GM23338 (cell line): ENCODE data around the gene CHD9. TPM values are rescaled to one million over a fixed set of nuclear protein-coding genes. Genes with fewer than 3 reads are reported as not detected.

ENCODE experiments used
- ATAC-seq: fragments of 200-7000 bp; cut with Tn5 transposase; 3 replicates; pipeline ENCODE4 v1.9.1; 2020
- DNase-seq: peaks from one replicate; pipeline ENCODE4 v3.0.0-alpha.2; 2015; ENCODE audit warnings: low spot score
- H2AFZ ChIP-seq: fragments of 200-600 bp; sonication (generic); 2 replicates; pipeline ENCODE4 v1.8.0; 2016; ENCODE audit warnings: antibody characterized with exemption, mild to moderate bottlenecking, moderate library complexity
- H3F3A ChIP-seq: fragments of 200-600 bp; sonication (generic); replicated peaks from 2 replicates; pipeline ENCODE4 v1.8.0; 2017; ENCODE audit warnings: antibody characterized with exemption, mixed run types, low read depth
- H3K27ac ChIP-seq: fragments of 200-600 bp; sonication (generic); 2 replicates; pipeline ENCODE4 v1.6.1; 2016; ENCODE audit warnings: low read depth
- H3K27me3 ChIP-seq: fragments of 200-600 bp; sonication (generic); 2 replicates; pipeline ENCODE4 v1.8.0; 2016; ENCODE audit warnings: mild to moderate bottlenecking, mixed run types, moderate library complexity; ENCODE audit not compliant: insufficient read depth
- H3K36me3 ChIP-seq: fragments of 200-600 bp; sonication (generic); 2 replicates; pipeline ENCODE4 v1.8.0; 2016; ENCODE audit warnings: mild to moderate bottlenecking; ENCODE audit not compliant: insufficient read depth
- H3K4me1 ChIP-seq: fragments of 200-600 bp; sonication (generic); 2 replicates; pipeline ENCODE4 v1.8.0; 2016; ENCODE audit warnings: mild to moderate bottlenecking, moderate library complexity; ENCODE audit not compliant: insufficient read depth
- H3K4me2 ChIP-seq: fragments of 200-600 bp; sonication (generic); 2 replicates; pipeline ENCODE4 v1.7.1; 2017; ENCODE audit warnings: mixed run types
- H3K4me3 ChIP-seq: fragments of 200-600 bp; sonication (generic); 2 replicates; pipeline ENCODE4 v1.6.1; 2016; ENCODE audit warnings: mixed run types
- H3K79me2 ChIP-seq: fragments of 200-600 bp; sonication (generic); replicated peaks from 2 replicates; pipeline ENCODE4 v1.8.0; 2017; ENCODE audit warnings: mild to moderate bottlenecking; ENCODE audit not compliant: insufficient read depth
- H3K9me2 ChIP-seq: fragments of 200-600 bp; sonication (generic); 2 replicates; pipeline ENCODE4 v1.8.0; 2017; ENCODE audit not compliant: insufficient read depth
- H4K20me1 ChIP-seq: fragments of 200-600 bp; sonication (generic); replicated peaks from 2 replicates; pipeline ENCODE4 v1.8.0; 2017; ENCODE audit warnings: mild to moderate bottlenecking; ENCODE audit not compliant: insufficient read depth
- H3K27ac Mint-ChIP-seq: 2 replicates; pipeline ENCODE4 v1.8.0; 2020; ENCODE audit warnings: inconsistent platforms, mild to moderate bottlenecking, moderate library complexity, mixed read lengths
- H3K27me3 Mint-ChIP-seq: 3 replicates; pipeline ENCODE4 v1.8.0; 2022; ENCODE audit warnings: low read depth, mild to moderate bottlenecking, moderate library complexity, mixed read lengths, inconsistent platforms; ENCODE audit not compliant: insufficient read depth, poor library complexity
- H3K36me3 Mint-ChIP-seq: 3 replicates; pipeline ENCODE4 v1.8.0; 2021; ENCODE audit warnings: low read depth, mild to moderate bottlenecking, inconsistent platforms, moderate library complexity, mixed read lengths
- H3K4me1 Mint-ChIP-seq: 3 replicates; pipeline ENCODE4 v1.8.0; 2020; ENCODE audit warnings: mild to moderate bottlenecking, inconsistent platforms, mixed read lengths
- H3K4me3 Mint-ChIP-seq: 3 replicates; pipeline ENCODE4 v1.8.0; 2021; ENCODE audit warnings: moderate library complexity, mild to moderate bottlenecking, inconsistent platforms, mixed read lengths
- H3K9me3 Mint-ChIP-seq: 3 replicates; pipeline ENCODE4 v1.8.0; 2020; ENCODE audit warnings: moderate library complexity, mild to moderate bottlenecking, inconsistent platforms, mixed read lengths
- CREB1 ChIP-seq: fragments of 250-450 bp; sonication (Bioruptor Pico); IDR thresholded peaks from 2 replicates; pipeline ENCODE4 v1.5.0; 2020; ENCODE audit warnings: low read depth, mild to moderate bottlenecking, moderate library complexity
- ETS1 ChIP-seq: IDR thresholded peaks from 2 replicates; pipeline ENCODE4 v1.6.1; 2016; ENCODE audit warnings: antibody characterized with exemption
- EZH2 ChIP-seq: fragments of 200-600 bp; sonication (generic); IDR thresholded peaks from one replicate; pipeline ENCODE4 v1.8.0; 2017; ENCODE audit warnings: antibody characterized with exemption, mild to moderate bottlenecking, low read depth; ENCODE audit not compliant: unreplicated experiment
- JUNB ChIP-seq: IDR thresholded peaks from one replicate; pipeline ENCODE4 v1.6.1; 2016; ENCODE audit warnings: antibody characterized with exemption; ENCODE audit not compliant: unreplicated experiment
- NANOG ChIP-seq: IDR thresholded peaks from 2 replicates; pipeline ENCODE4 v1.6.1; 2016; ENCODE audit warnings: antibody characterized with exemption, borderline replicate concordance
- POLR2AphosphoS5 ChIP-seq: IDR thresholded peaks from 2 replicates; pipeline ENCODE4 v1.6.1; 2016; ENCODE audit warnings: antibody characterized with exemption, low read depth
- STAT1 ChIP-seq: IDR thresholded peaks from one replicate; pipeline ENCODE4 v1.6.1; 2016; ENCODE audit warnings: antibody characterized with exemption; ENCODE audit not compliant: unreplicated experiment
- ZNF114 ChIP-seq: fragments of 250-450 bp; sonication (Bioruptor Pico); IDR thresholded peaks from 2 replicates; pipeline ENCODE4 v1.5.0; 2020; ENCODE audit warnings: mild to moderate bottlenecking, moderate library complexity
- ZNF462 ChIP-seq: fragments of 250-450 bp; sonication (Bioruptor Pico); IDR thresholded peaks from 2 replicates; pipeline ENCODE4 v1.5.0; 2020; ENCODE audit warnings: mild to moderate bottlenecking, moderate library complexity
- polyA plus RNA-seq: library from polyadenylated mRNA; unstranded; fragments of >200 nt; fragmentation: Nextera tagmentation; extraction: Ambion mirVana; gene quantifications from 2 replicates; pipeline ENCODE4 v1.2.1, GENCODE V29; 2016
- total RNA-seq: library from RNA; depleted of rRNA; stranded (reverse); fragments of >200 nt; shearing (Covaris generic); gene quantifications from 2 replicates; pipeline ENCODE4 v1.2.3, GENCODE V29; 2014

The CHD9 gene
- total and polyA plus RNA-seq, 2 experiments from 2014 or later = 18.8 to 46.6 TPM

GRCh38 chr16:53091466-53092211, 36.8 kb downstream of the CHD9 start:
- Mint-ChIP-seq H3K27ac (peak overlapping the region; percentile 90), H3K4me3 (peak overlapping the region; percentile 55), H3K27me3 (peaks cover 8% of the 10 kb centered on the region), H3K9me3 (no peaks in the 10 kb centered on the region), H3K4me1 (peaks cover 51% of the 10 kb centered on the region), H3K36me3 (peaks cover 3% of the 10 kb centered on the region; the same call in 2 of the 3 replicates)
- peak overlapping the region; percentile 57; the same call in 1 of the 2 replicates for H3K27ac ChIP-seq
- H3K27me3 ChIP-seq = no peaks in the 10 kb centered on the region
- H2AFZ ChIP-seq = no peak overlapping the region
- no peaks in the 10 kb centered on the region for H3K36me3 ChIP-seq
- peaks cover 49% of the 10 kb centered on the region for H3K4me1 ChIP-seq
- H3K9me2 ChIP-seq = no peaks in the 10 kb centered on the region
- peak overlapping the region; percentile 13 for H3K4me2 ChIP-seq
- peak; percentile 76 for DNase-seq
- TF ChIP-seq NANOG (no peak), JUNB (no peak), STAT1 (no peak), ETS1 (no peak), ZNF114 (no peak), POLR2AphosphoS5 (no peak), EZH2 (no peak), CREB1 (no peak), ZNF462 (CRISPR knock-in tag) (no peak)
- peaks cover 4% of the 10 kb centered on the region for H3K79me2 ChIP-seq
- no peaks in the 10 kb centered on the region for H4K20me1 ChIP-seq
- peak; percentile 73 for ATAC-seq
- no peak overlapping the region for H3K4me3 ChIP-seq
- no peaks in the 10 kb centered on the region; the same call in 1 of the 2 replicates for H3F3A ChIP-seq
